ENCODE results near the gene RAPGEF2.

RAPGEF2 gene

GRCh38 chr4:159258889-159259560, 156.1 kb downstream of the RAPGEF2 start (continued):
- TF ChIP-seq, protein P1, sequence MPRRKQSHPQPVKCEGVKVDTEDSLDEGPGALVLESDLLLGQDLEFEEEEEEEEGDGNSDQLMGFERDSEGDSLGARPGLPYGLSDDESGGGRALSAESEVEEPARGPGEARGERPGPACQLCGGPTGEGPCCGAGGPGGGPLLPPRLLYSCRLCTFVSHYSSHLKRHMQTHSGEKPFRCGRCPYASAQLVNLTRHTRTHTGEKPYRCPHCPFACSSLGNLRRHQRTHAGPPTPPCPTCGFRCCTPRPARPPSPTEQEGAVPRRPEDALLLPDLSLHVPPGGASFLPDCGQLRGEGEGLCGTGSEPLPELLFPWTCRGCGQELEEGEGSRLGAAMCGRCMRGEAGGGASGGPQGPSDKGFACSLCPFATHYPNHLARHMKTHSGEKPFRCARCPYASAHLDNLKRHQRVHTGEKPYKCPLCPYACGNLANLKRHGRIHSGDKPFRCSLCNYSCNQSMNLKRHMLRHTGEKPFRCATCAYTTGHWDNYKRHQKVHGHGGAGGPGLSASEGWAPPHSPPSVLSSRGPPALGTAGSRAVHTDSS (tag by site-specific recombination; IDR thresholded peaks at IDR 0.05): no peak
- TF ChIP-seq ZNF311 (tag by site-specific recombination; IDR thresholded peaks at IDR 0.05; ENCODE audit: borderline replicate concordance): no peak
- no peak for TF ChIP-seq ZNF404 (tag by site-specific recombination; IDR thresholded peaks at IDR 0.05)
- TF ChIP-seq ZNF777 (tag by site-specific recombination; IDR thresholded peaks at IDR 0.05; ENCODE audit: borderline replicate concordance): no peak
- TF ChIP-seq ZNF24 (tag by site-specific recombination; IDR thresholded peaks at IDR 0.05): no peak
- TF ChIP-seq EGR2 (tag by site-specific recombination; IDR thresholded peaks at IDR 0.05; ENCODE audit: low read depth): no peak
- no peak for TF ChIP-seq AEBP2 (tag by site-specific recombination; IDR thresholded peaks at IDR 0.05; ENCODE audit: borderline replicate concordance)
- no peak for TF ChIP-seq HOXC10 (CRISPR knock-in tag; IDR thresholded peaks at IDR 0.05)
- TF ChIP-seq ZNF221 (tag by site-specific recombination; IDR thresholded peaks at IDR 0.05; ENCODE audit: borderline replicate concordance): no peak
- TF ChIP-seq MZF1 (tag by site-specific recombination; IDR thresholded peaks at IDR 0.05; ENCODE audit: borderline replicate concordance): no peak

DNA sequence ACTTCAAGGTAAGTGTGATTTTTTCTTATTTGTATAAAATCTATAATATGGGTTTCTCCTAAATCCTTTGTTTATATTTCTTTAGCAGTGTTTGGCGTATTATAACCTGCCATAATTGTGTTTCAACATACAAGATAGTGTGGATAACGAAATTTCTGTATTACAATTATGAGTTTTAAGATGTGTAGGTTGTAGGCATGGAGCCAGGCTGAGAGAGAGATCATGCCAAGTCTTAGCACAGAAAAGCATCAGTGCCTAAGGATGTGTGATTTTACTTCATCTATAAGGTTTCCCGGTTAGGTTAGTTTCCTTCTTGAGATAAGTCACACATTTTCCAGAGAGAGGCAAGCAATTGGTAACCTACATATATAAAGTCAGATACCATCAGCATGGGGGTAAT, 161.2 kb downstream of the RAPGEF2 start:
- no peak overlapping the region for H3K4me3 ChIP-seq (ENCODE audit: low read depth, low read length)
- H3K36me3 ChIP-seq (ENCODE audit: control insufficient read depth in 2 of 2, insufficient read depth in 1 of 2, low read length in 2 of 2): no peaks in the 10 kb centered on the region
- POLR2A ChIA-PET: no interaction called here
- TF ChIP-seq HOXA7 (CRISPR knock-in tag; IDR thresholded peaks at IDR 0.05; ENCODE audit: borderline replicate concordance): no peak
- TF ChIP-seq ZNF548 (tag by site-specific recombination; IDR thresholded peaks at IDR 0.05): no peak
- no peak for TF ChIP-seq ZNF571 (tag by site-specific recombination; IDR thresholded peaks at IDR 0.05)
- no peak for TF ChIP-seq ZNF777 (tag by site-specific recombination; IDR thresholded peaks at IDR 0.05; ENCODE audit: borderline replicate concordance)
- no peak for TF ChIP-seq ZNF280D (tag by site-specific recombination; IDR thresholded peaks at IDR 0.05)
- TF ChIP-seq ZNF830 (tag by site-specific recombination; IDR thresholded peaks at IDR 0.05; ENCODE audit: low read depth): no peak
- TF ChIP-seq, protein P2, sequence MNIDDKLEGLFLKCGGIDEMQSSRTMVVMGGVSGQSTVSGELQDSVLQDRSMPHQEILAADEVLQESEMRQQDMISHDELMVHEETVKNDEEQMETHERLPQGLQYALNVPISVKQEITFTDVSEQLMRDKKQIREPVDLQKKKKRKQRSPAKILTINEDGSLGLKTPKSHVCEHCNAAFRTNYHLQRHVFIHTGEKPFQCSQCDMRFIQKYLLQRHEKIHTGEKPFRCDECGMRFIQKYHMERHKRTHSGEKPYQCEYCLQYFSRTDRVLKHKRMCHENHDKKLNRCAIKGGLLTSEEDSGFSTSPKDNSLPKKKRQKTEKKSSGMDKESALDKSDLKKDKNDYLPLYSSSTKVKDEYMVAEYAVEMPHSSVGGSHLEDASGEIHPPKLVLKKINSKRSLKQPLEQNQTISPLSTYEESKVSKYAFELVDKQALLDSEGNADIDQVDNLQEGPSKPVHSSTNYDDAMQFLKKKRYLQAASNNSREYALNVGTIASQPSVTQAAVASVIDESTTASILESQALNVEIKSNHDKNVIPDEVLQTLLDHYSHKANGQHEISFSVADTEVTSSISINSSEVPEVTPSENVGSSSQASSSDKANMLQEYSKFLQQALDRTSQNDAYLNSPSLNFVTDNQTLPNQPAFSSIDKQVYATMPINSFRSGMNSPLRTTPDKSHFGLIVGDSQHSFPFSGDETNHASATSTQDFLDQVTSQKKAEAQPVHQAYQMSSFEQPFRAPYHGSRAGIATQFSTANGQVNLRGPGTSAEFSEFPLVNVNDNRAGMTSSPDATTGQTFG (tag by site-specific recombination; IDR thresholded peaks at IDR 0.05; ENCODE audit: borderline replicate concordance): no peak
- TF ChIP-seq PRDM10 (tag by site-specific recombination; IDR thresholded peaks at IDR 0.05): no peak
- TF ChIP-seq ZNF140 (tag by site-specific recombination; IDR thresholded peaks at IDR 0.05): no peak
- TF ChIP-seq, protein P3, sequence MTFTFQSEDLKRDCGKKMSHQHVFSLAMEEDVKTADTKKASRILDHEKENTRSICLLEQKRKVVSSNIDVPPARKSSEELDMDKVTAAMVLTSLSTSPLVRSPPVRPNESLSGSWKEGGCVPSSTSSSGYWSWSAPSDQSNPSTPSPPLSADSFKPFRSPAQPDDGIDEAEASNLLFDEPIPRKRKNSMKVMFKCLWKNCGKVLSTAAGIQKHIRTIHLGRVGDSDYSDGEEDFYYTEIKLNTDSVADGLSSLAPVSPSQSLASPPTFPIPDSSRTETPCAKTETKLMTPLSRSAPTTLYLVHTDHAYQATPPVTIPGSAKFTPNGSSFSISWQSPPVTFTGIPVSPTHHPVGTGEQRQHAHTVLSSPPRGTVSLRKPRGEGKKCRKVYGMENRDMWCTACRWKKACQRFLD (tag by site-specific recombination; IDR thresholded peaks at IDR 0.05): no peak
- H3K4me1 ChIP-seq (ENCODE audit: control insufficient read depth, insufficient read depth, low read length): no peaks in the 10 kb centered on the region
- no peaks in the 10 kb centered on the region for H3K9me3 ChIP-seq (ENCODE audit: control insufficient read depth, insufficient read depth, low read depth, low read length)
- no peak overlapping the region for H3K27ac ChIP-seq (ENCODE audit: extremely low read depth, low read depth, low read length)
- CTCF ChIA-PET: no interaction called here

Measured in HEK293 (cell line).